IMR-90 (cell line): ENCODE measurements around the gene DDX4. TPM values are rescaled to one million over a fixed set of nuclear protein-coding genes. Genes with fewer than 3 reads are reported as not detected.

Experiments
- ATAC-seq: fragments of 200-7000 bp; cut with Tn5 transposase; 2 replicates; pipeline ENCODE4 v1.9.1; 2020; ENCODE audit warnings: low read depth, mild to moderate bottlenecking, moderate library complexity
- BruUV-seq: library from RNA; stranded (reverse); fragments of 400-500 nt; replicated peaks from 2 replicates; lab custom pipeline; 2021; lab: Mats Ljungman, UMichigan
- CTCF ChIA-PET: fragments of 300-600 bp; formaldehyde crosslinking; extraction: SDS; loops from one replicate; lab custom pipeline; 2021; ENCODE audit warnings: antibody characterized with exemption; lab: Yijun Ruan, JAX
- POLR2A ChIA-PET: fragments of 300-600 bp; sonication (Branson Sonifier 250); formaldehyde crosslinking; loops from one replicate; lab custom pipeline; 2022; ENCODE audit warnings: antibody characterized with exemption; ENCODE audit not compliant: unreplicated experiment; lab: Charles Lee
- DNase-seq: peaks from one replicate; pipeline ENCODE4 v3.0.0; 2013
- H2AFZ ChIP-seq: replicated peaks from 2 replicates; pipeline ENCODE3; 2013; ENCODE audit warnings: low read length, mild to moderate bottlenecking; ENCODE audit not compliant: poor library complexity
- H2AK5ac ChIP-seq: 2 replicates; pipeline ENCODE4 v1.6.1; 2013; ENCODE audit warnings: low read depth, low read length, inconsistent platforms
- H2AK9ac ChIP-seq: replicated peaks from 2 replicates; pipeline ENCODE3; 2013; ENCODE audit warnings: mild to moderate bottlenecking, low read depth, low read length, moderate library complexity; ENCODE audit not compliant: poor library complexity
- H2BK120ac ChIP-seq: 2 replicates; pipeline ENCODE4 v1.6.1; 2013; ENCODE audit warnings: low read depth, low read length, inconsistent platforms
- H2BK15ac ChIP-seq: 3 replicates; pipeline ENCODE4 v1.6.1; 2013; ENCODE audit warnings: low read depth, low read length, inconsistent platforms
- H2BK20ac ChIP-seq: 2 replicates; pipeline ENCODE4 v1.6.1; 2013; ENCODE audit warnings: low read depth, mild to moderate bottlenecking, inconsistent platforms, low read length, moderate library complexity
- H2BK5ac ChIP-seq: 2 replicates; pipeline ENCODE4 v1.6.1; 2013; ENCODE audit warnings: mild to moderate bottlenecking, low read depth, low read length, inconsistent platforms; ENCODE audit not compliant: poor library complexity, severe bottlenecking
- H3K14ac ChIP-seq: replicated peaks from 2 replicates; pipeline ENCODE4 v1.6.1; 2013; ENCODE audit warnings: low read depth, low read length, inconsistent platforms
- H3K18ac ChIP-seq: 2 replicates; pipeline ENCODE4 v1.6.1; 2013; ENCODE audit warnings: low read depth, low read length, control low read depth
- H3K23ac ChIP-seq: 2 replicates; pipeline ENCODE4 v1.6.1; 2013; ENCODE audit warnings: low read depth, low read length, inconsistent platforms
- H3K27ac ChIP-seq: 2 replicates; pipeline ENCODE4 v1.5.1; 2013; ENCODE audit warnings: mild to moderate bottlenecking, control low read depth, low read length; ENCODE audit not compliant: insufficient read depth
- H3K27me3 ChIP-seq: 2 replicates; pipeline ENCODE4 v1.6.1; 2013; ENCODE audit warnings: low read length; ENCODE audit not compliant: control insufficient read depth, insufficient read depth
- H3K36me3 ChIP-seq: 2 replicates; pipeline ENCODE4 v1.6.1; 2013; ENCODE audit warnings: low read length, mixed read lengths; ENCODE audit not compliant: control insufficient read depth, insufficient read depth
- H3K4ac ChIP-seq: 2 replicates; pipeline ENCODE4 v1.6.1; 2013; ENCODE audit warnings: low read depth, low read length, inconsistent platforms
- H3K4me1 ChIP-seq: 2 replicates; pipeline ENCODE4 v1.6.1; 2013; ENCODE audit warnings: low read length, mixed read lengths; ENCODE audit not compliant: control insufficient read depth, insufficient read depth
- H3K4me2 ChIP-seq: 2 replicates; pipeline ENCODE4 v1.6.1; 2013; ENCODE audit warnings: low read depth, mild to moderate bottlenecking, control low read depth, low read length, moderate library complexity
- H3K4me3 ChIP-seq: 2 replicates; pipeline ENCODE4 v1.5.1; 2013; ENCODE audit warnings: low read depth, mild to moderate bottlenecking, control low read depth, low read length, moderate library complexity; ENCODE audit not compliant: insufficient read depth
- H3K56ac ChIP-seq: 2 replicates; pipeline ENCODE4 v1.6.1; 2013; ENCODE audit warnings: low read length, inconsistent platforms; ENCODE audit not compliant: insufficient read depth; ENCODE audit errors: extremely low read depth
- H3K79me1 ChIP-seq, 2 experiments: 2 replicates each; pipeline ENCODE4 v1.6.1; 2013; ENCODE audit warnings: low read length in 2 of 2, inconsistent platforms in 1 of 2, low read depth in 1 of 2
- H3K9ac ChIP-seq: 2 replicates; pipeline ENCODE4 v1.6.1; 2013; ENCODE audit warnings: low read depth, low read length, control low read depth
- H3K9me1 ChIP-seq: 2 replicates; pipeline ENCODE4 v1.6.1; 2013; ENCODE audit warnings: low read length, inconsistent platforms; ENCODE audit not compliant: insufficient read depth
- H3K9me3 ChIP-seq: 2 replicates; pipeline ENCODE4 v1.6.1; 2013; ENCODE audit warnings: low read length; ENCODE audit not compliant: control insufficient read depth, insufficient read depth
- H4K20me1 ChIP-seq: 2 replicates; pipeline ENCODE4 v1.6.1; 2013; ENCODE audit warnings: low read length, inconsistent platforms; ENCODE audit not compliant: insufficient read depth
- H4K5ac ChIP-seq: 2 replicates; pipeline ENCODE4 v1.6.1; 2013; ENCODE audit warnings: mild to moderate bottlenecking, low read depth, low read length, control low read depth
- H4K8ac ChIP-seq, 2 experiments: 2 replicates each; pipeline ENCODE4 v1.6.1; 2013; ENCODE audit warnings: low read depth in 2 of 2, low read length in 2 of 2, control low read depth in 1 of 2, inconsistent platforms in 1 of 2
- H4K91ac ChIP-seq: 2 replicates; pipeline ENCODE4 v1.6.1; 2013; ENCODE audit warnings: low read depth, low read length, inconsistent platforms; ENCODE audit not compliant: insufficient read depth
- BHLHE40 ChIP-seq: fragments of 150-350 bp; IDR thresholded peaks from 2 replicates; pipeline ENCODE4 v1.6.1; 2016; ENCODE audit warnings: mild to moderate bottlenecking, low read depth, low read length
- CEBPB ChIP-seq: IDR thresholded peaks from 2 replicates; pipeline ENCODE4 v1.6.1; 2012; ENCODE audit warnings: low read depth, low read length, improper control_type of control experiment
- CHD1 ChIP-seq: IDR thresholded peaks from 2 replicates; pipeline ENCODE4 v1.6.1; 2012; ENCODE audit warnings: low read depth, low read length, improper control_type of control experiment
- CTCF ChIP-seq: conservative IDR thresholded peaks from 2 replicates; pipeline ENCODE4 v1.5.1; 2012; ENCODE audit warnings: mild to moderate bottlenecking, low read depth, low read length, improper control_type of control experiment
- ELK1 ChIP-seq: fragments of 150-350 bp; IDR thresholded peaks from 2 replicates; pipeline ENCODE4 v1.6.1; 2016; ENCODE audit warnings: low read depth, mild to moderate bottlenecking, low read length, moderate library complexity, borderline replicate concordance
- FOS ChIP-seq: fragments of 150-350 bp; IDR thresholded peaks from 2 replicates; pipeline ENCODE4 v1.6.1; 2016; ENCODE audit warnings: low read depth, low read length
- MAFK ChIP-seq: IDR thresholded peaks from 2 replicates; pipeline ENCODE4 v1.6.1; 2012; ENCODE audit warnings: low read depth, low read length, improper control_type of control experiment
- MAZ ChIP-seq: IDR thresholded peaks from 2 replicates; pipeline ENCODE4 v1.6.1; 2012; ENCODE audit warnings: low read depth, mild to moderate bottlenecking, low read length, improper control_type of control experiment, moderate library complexity, borderline replicate concordance
- MXI1 ChIP-seq: IDR thresholded peaks from 2 replicates; pipeline ENCODE4 v1.6.1; 2012; ENCODE audit warnings: low read depth, mild to moderate bottlenecking, low read length, moderate library complexity, borderline replicate concordance
- NFE2L2 ChIP-seq: fragments of 150-350 bp; IDR thresholded peaks from 2 replicates; pipeline ENCODE4 v1.6.1; 2016; ENCODE audit warnings: low read depth, mild to moderate bottlenecking, low read length
- POLR2A ChIP-seq: IDR thresholded peaks from 2 replicates; pipeline ENCODE4 v1.6.1; 2012; ENCODE audit warnings: mild to moderate bottlenecking, low read depth, low read length
- RAD21 ChIP-seq: IDR thresholded peaks from 2 replicates; pipeline ENCODE4 v1.6.1; 2012; ENCODE audit warnings: low read length, improper control_type of control experiment
- RCOR1 ChIP-seq: IDR thresholded peaks from 2 replicates; pipeline ENCODE4 v1.6.1; 2012; ENCODE audit warnings: mild to moderate bottlenecking, low read length, improper control_type of control experiment; ENCODE audit not compliant: insufficient replicate concordance
- RFX5 ChIP-seq: IDR thresholded peaks from 2 replicates; pipeline ENCODE4 v1.8.0; 2012; ENCODE audit warnings: low read depth, mild to moderate bottlenecking, low read length, moderate library complexity
- SMC3 ChIP-seq: fragments of 150-350 bp; IDR thresholded peaks from 2 replicates; pipeline ENCODE4 v1.6.1; 2016; ENCODE audit warnings: low read depth, mild to moderate bottlenecking, antibody characterized with exemption, low read length, moderate library complexity
- USF2 ChIP-seq: fragments of 150-350 bp; IDR thresholded peaks from 2 replicates; pipeline ENCODE4 v1.6.1; 2017; ENCODE audit warnings: mild to moderate bottlenecking, antibody characterized with exemption, low read length, low read depth
- WGBS, 2 experiments: methylation state at CpG; one replicate each; pipeline versions ENCODE4 v1.1.5 to v1.1.7; 2013; ENCODE audit warnings: missing lambda C conversion rate in 2 of 2; ENCODE audit not compliant: insufficient read length in 1 of 2; ENCODE audit errors: extremely low coverage in 2 of 2; 5-methylcytosine and 5-hydroxymethylcytosine counted together
- dilution Hi-C: fragments of 300-500 bp; cut with HindIII; formaldehyde crosslinking; loops from one replicate; pipeline ENCODE4 v1.14.3; 2018; ENCODE audit warnings: low sequenced_read_pairs; ENCODE audit not compliant: unreplicated experiment
- in situ Hi-C: fragments of 300-500 bp; cut with MboI; formaldehyde crosslinking; loops from 3 replicates; pipeline ENCODE4 v1.14.3; 2019; ENCODE audit warnings: low sequenced_read_pairs, inconsistent platforms, mixed read lengths
- intact Hi-C: fragments of 100-400 bp; cut with micrococcal nuclease; formaldehyde crosslinking; loops from 2 replicates; pipeline ENCODE4 v1.10.0; 2022
- polyA plus RNA-seq, 3 experiments: library from polyadenylated mRNA; depleted of rRNA; stranded (reverse); fragments of >200 nt; gene quantifications; 2 replicates each; pipeline ENCODE4 v1.2.3, GENCODE V29; 2012; ENCODE audit warnings: low replicate concordance in 1 of 3
- total RNA-seq: library from RNA; depleted of rRNA; stranded (reverse); fragments of >200 nt; gene quantifications from 2 replicates; pipeline ENCODE4 v1.2.3, GENCODE V29; 2012

Gene DDX4
- total and polyA plus RNA-seq, 2 of the 4 experiments (the other 2 are of a cell fraction): not detected

GRCh38 chr5:55692106-55692417 lies 45.8 kb upstream of the DDX4 start:
- Histone ChIP-seq H2BK5ac (no peak overlapping the region), H2AK5ac (no peak overlapping the region), H2BK15ac (no peak overlapping the region), H3K18ac (no peak overlapping the region), H2BK120ac (no peak overlapping the region), H3K79me1 (peaks cover 0 to 5% of the 10 kb centered on the region in 2 experiments; a peak in 1 of 4 replicates), H3K4me2 (no peak overlapping the region), H3K9me3 (no peaks in the 10 kb centered on the region), H4K91ac (no peak overlapping the region), H4K20me1 (peaks cover 3% of the 10 kb centered on the region; the same call in 1 of the 2 replicates), H3K27me3 (no peaks in the 10 kb centered on the region), H3K4me3 (no peak overlapping the region), H2AK9ac (no peak overlapping the region), H3K14ac (no peak overlapping the region), H3K36me3 (no peaks in the 10 kb centered on the region), H3K27ac (no peak overlapping the region), H2BK20ac (no peak overlapping the region), H2AFZ (no peak overlapping the region), H3K9ac (no peak overlapping the region), H4K5ac (no peak overlapping the region), H4K8ac (no peak overlapping the region), H3K56ac (no peak overlapping the region), H3K23ac (no peak overlapping the region), H3K4me1 (no peaks in the 10 kb centered on the region; the same call in 1 of the 2 replicates), H3K9me1 (no peaks in the 10 kb centered on the region), H3K4ac (no peak overlapping the region)
- ATAC-seq: no peak
- BruUV-seq: no TSS peak
- ChIA-PET CTCF (interaction anchor here (0.7 to 1.5 kb wide), 8 partner anchors 14 to 324 kb away, joined by 3 to 4 read pairs (median 3); no protein-coding TSS in a partner anchor), POLR2A (no interaction called here)
- in situ Hi-C loops (no loop called here), dilution Hi-C loops (no loop called here), intact Hi-C loops (loop anchor here (5.0 kb wide), 3 partner anchors 270 to 520 kb away; partner anchors contain the start of gene CDC20B)
- no peak for DNase-seq
- no peak for TF ChIP-seq USF2
- no peak for TF ChIP-seq RFX5
- no peak for TF ChIP-seq CTCF
- no peak for TF ChIP-seq POLR2A
- no peak for TF ChIP-seq RAD21
- no peak for TF ChIP-seq RCOR1
- TF ChIP-seq MAZ: no peak
- no peak for TF ChIP-seq BHLHE40
- no peak for TF ChIP-seq MXI1
- no peak for TF ChIP-seq CHD1
- no peak for TF ChIP-seq SMC3
- TF ChIP-seq MAFK: no peak
- TF ChIP-seq CEBPB: no peak
- TF ChIP-seq FOS: no peak
- no peak for TF ChIP-seq NFE2L2
- TF ChIP-seq ELK1: no peak
- WGBS, 2 experiments: no CpG with 5 or more reads among the region's 2 CpGs
